Parathyroid adenoma (tissue), 2 donors: ENCODE data around the gene ZBTB20.

Experiments used
- H2AFZ ChIP-seq: fragments of 300-600 bp; sonication (generic); one replicate; pipeline ENCODE4 v1.7.0; 2017; ENCODE audit warnings: antibody characterized with exemption, mild to moderate bottlenecking
- H3K27ac ChIP-seq: fragments of 300-600 bp; sonication (generic); one replicate; pipeline ENCODE4 v1.7.0; 2017
- H3K27me3 ChIP-seq: fragments of 300-600 bp; sonication (generic); one replicate; pipeline ENCODE4 v1.7.0; 2017; ENCODE audit warnings: low read length; ENCODE audit not compliant: control insufficient read depth, insufficient read depth
- H3K36me3 ChIP-seq: fragments of 300-600 bp; sonication (generic); one replicate; pipeline ENCODE4 v1.7.0; 2017; ENCODE audit warnings: low read length; ENCODE audit not compliant: control insufficient read depth, insufficient read depth
- H3K4me1 ChIP-seq: fragments of 300-600 bp; sonication (generic); one replicate; pipeline ENCODE4 v1.7.0; 2017; ENCODE audit warnings: control low read depth
- H3K4me2 ChIP-seq: fragments of 300-600 bp; sonication (generic); one replicate; pipeline ENCODE4 v1.7.0; 2017; ENCODE audit warnings: low read length
- H3K4me3 ChIP-seq: fragments of 300-600 bp; sonication (generic); one replicate; pipeline ENCODE4 v1.7.0; 2017; ENCODE audit warnings: low read depth, low read length
- H3K79me2 ChIP-seq: fragments of 300-600 bp; sonication (generic); one replicate; pipeline ENCODE4 v1.7.0; 2017; ENCODE audit warnings: control low read depth
- H3K9ac ChIP-seq: fragments of 300-600 bp; sonication (generic); one replicate; pipeline ENCODE4 v1.7.0; 2017; ENCODE audit warnings: mild to moderate bottlenecking
- H3K9me3 ChIP-seq: fragments of 300-600 bp; sonication (generic); one replicate; pipeline ENCODE4 v1.7.0; 2017; ENCODE audit warnings: low read length; ENCODE audit not compliant: control insufficient read depth
- TF ChIP-seq, protein P1 (sequence below): fragments of 300-600 bp; sonication (generic); IDR thresholded peaks from one replicate; pipeline ENCODE4 v1.7.0; 2017; ENCODE audit warnings: antibody characterized with exemption, mild to moderate bottlenecking
- donor health status: primary hyperparathyroidism.

ZBTB20 gene

DNA sequence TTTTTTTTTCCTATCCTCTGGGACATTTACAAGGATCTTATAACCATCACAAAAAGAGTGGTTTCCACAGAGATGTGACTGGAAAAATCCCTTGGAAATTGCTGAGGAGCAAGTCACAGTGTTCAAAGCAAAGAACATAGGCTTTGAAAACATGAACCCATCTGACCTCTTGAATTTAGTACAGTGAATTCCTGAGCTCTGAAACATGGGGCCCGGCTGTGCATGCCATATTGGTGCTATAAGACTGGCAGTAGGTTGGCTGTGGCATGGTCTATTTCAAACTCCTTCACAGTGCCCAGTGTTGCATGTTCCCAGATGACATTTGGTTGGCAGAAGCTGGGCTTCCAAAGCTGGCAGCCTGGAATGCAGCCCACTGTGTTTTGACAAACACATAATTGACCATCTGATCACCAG, 651.1 kb downstream of the ZBTB20 start:
- no peaks in the 10 kb centered on the region for H3K27me3 ChIP-seq
- H3K4me3 ChIP-seq: no peak overlapping the region
- H3K4me1 ChIP-seq: peaks cover 9% of the 10 kb centered on the region
- H3K27ac ChIP-seq: no peak overlapping the region
- no peak overlapping the region for H3K4me2 ChIP-seq
- TF ChIP-seq, protein P1, sequence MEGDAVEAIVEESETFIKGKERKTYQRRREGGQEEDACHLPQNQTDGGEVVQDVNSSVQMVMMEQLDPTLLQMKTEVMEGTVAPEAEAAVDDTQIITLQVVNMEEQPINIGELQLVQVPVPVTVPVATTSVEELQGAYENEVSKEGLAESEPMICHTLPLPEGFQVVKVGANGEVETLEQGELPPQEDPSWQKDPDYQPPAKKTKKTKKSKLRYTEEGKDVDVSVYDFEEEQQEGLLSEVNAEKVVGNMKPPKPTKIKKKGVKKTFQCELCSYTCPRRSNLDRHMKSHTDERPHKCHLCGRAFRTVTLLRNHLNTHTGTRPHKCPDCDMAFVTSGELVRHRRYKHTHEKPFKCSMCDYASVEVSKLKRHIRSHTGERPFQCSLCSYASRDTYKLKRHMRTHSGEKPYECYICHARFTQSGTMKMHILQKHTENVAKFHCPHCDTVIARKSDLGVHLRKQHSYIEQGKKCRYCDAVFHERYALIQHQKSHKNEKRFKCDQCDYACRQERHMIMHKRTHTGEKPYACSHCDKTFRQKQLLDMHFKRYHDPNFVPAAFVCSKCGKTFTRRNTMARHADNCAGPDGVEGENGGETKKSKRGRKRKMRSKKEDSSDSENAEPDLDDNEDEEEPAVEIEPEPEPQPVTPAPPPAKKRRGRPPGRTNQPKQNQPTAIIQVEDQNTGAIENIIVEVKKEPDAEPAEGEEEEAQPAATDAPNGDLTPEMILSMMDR: no peak
- no peaks in the 10 kb centered on the region for H3K79me2 ChIP-seq
- H2AFZ ChIP-seq: no peak overlapping the region
- no peaks in the 10 kb centered on the region for H3K9me3 ChIP-seq
- H3K36me3 ChIP-seq: no peaks in the 10 kb centered on the region
- H3K9ac ChIP-seq: no peak overlapping the region

DNA sequence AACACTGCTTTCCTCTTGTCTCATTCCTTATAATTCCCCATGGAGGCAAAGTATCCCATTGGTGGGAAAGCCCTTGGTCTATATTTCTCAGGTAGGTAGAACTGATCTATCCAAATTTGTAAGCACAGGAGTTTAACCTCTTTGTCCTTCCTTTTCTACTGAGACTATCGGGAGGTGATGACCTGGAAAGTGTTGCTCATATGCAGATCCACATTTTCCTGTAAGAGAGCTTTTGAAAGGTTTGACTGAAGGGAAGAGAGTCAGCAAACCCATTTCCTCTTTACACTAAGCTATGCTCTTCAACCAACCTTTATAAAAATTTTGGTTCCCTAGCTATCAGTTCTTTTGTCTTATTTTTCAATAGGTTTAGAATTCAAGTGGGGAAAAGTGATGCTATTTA, 652.6 kb downstream of the ZBTB20 start:
- Histone ChIP-seq H2AFZ (no peak overlapping the region), H3K79me2 (no peaks in the 10 kb centered on the region), H3K4me2 (no peak overlapping the region), H3K9me3 (no peaks in the 10 kb centered on the region), H3K4me1 (peaks cover 9% of the 10 kb centered on the region), H3K36me3 (no peaks in the 10 kb centered on the region), H3K27me3 (no peaks in the 10 kb centered on the region), H3K27ac (no peak overlapping the region), H3K9ac (no peak overlapping the region), H3K4me3 (no peak overlapping the region)
- TF ChIP-seq, protein P1: no peak

DNA sequence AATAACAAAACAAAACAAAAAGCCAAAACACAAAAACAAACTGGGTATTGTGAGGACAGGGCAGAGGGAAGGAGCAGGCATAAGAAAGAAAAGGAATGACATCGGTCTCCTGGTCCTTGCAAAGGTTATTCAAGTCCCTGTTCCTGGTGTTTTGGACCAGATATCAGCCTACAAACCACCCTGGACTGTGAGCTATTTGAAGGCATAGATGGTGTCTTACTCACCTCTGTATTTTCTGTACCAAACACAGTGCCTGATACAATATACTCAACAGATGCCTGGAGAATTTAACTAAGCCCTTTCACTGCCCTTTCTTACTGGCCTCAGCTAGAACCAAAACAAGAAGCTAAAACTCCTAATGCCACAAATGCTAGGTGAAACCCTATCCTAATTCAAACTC, 656.3 kb downstream of the ZBTB20 start:
- no peak overlapping the region for H2AFZ ChIP-seq

DNA sequence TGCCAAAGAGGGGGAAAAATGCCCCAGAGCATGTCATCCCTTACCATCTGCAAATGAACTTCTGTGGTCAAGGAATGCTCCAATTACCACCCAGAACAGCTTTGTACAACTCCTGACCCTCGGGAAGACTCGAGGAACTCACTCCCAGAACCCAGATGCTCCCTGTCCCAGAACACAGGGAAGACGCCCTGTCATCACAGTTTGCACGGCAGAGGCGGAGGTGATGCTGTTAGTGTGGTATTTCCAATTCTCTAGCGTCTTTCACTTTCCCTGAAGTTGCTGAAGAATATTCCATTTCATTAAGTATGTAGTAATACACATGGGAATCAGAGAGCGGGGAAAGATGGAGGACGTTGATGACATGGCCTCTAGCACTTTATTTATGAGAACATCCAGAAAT, 659.6 kb downstream of the ZBTB20 start:
- H2AFZ ChIP-seq: no peak overlapping the region
- no peaks in the 10 kb centered on the region for H3K27me3 ChIP-seq
- no peak overlapping the region for H3K9ac ChIP-seq
- no peak overlapping the region for H3K27ac ChIP-seq
- H3K36me3 ChIP-seq: no peaks in the 10 kb centered on the region
- H3K9me3 ChIP-seq: no peaks in the 10 kb centered on the region
- H3K4me2 ChIP-seq: no peak overlapping the region
- TF ChIP-seq, protein P1: no peak
- no peaks in the 10 kb centered on the region for H3K4me1 ChIP-seq
- no peaks in the 10 kb centered on the region for H3K79me2 ChIP-seq
- no peak overlapping the region for H3K4me3 ChIP-seq

More for the DNA sequence above, 656.3 kb downstream of the ZBTB20 start:
- TF ChIP-seq, protein P1: no peak
- no peaks in the 10 kb centered on the region for H3K9me3 ChIP-seq
- H3K27ac ChIP-seq: no peak overlapping the region
- no peak overlapping the region for H3K4me2 ChIP-seq
- no peaks in the 10 kb centered on the region for H3K27me3 ChIP-seq
- no peaks in the 10 kb centered on the region for H3K36me3 ChIP-seq
- H3K4me1 ChIP-seq: no peaks in the 10 kb centered on the region
- H3K79me2 ChIP-seq: no peaks in the 10 kb centered on the region
- H3K9ac ChIP-seq: no peak overlapping the region
- no peak overlapping the region for H3K4me3 ChIP-seq

DNA sequence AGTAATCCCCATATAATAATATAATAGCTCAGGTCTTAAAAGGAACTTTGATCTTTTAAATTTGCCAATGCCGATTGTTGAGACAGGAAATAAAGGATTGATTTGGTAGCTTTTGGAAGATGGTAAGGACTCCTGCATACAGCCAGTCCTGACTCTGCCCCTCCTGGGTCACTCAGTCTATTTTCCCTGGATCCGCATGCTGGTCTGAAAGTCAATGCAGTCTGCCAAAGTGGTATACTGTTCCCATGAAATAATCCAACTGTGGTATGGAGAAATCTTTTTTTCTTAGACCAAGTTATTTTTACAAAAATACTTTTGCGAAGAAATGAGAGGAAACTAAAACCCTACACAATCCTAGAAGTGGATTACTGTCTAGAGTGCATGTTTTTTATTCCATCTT, 662.2 kb downstream of the ZBTB20 start:
- H3K9me3 ChIP-seq: no peaks in the 10 kb centered on the region
- no peaks in the 10 kb centered on the region for H3K27me3 ChIP-seq
- H2AFZ ChIP-seq: no peak overlapping the region
- H3K9ac ChIP-seq: no peak overlapping the region
- no peak overlapping the region for H3K4me3 ChIP-seq
- H3K79me2 ChIP-seq: no peaks in the 10 kb centered on the region
- no peaks in the 10 kb centered on the region for H3K36me3 ChIP-seq
- TF ChIP-seq, protein P1: no peak
- no peak overlapping the region for H3K4me2 ChIP-seq
- H3K27ac ChIP-seq: no peak overlapping the region
- no peaks in the 10 kb centered on the region for H3K4me1 ChIP-seq
